DOHH2 (cell line): ENCODE results near the gene CD8B2.
"Not testable (repeated sequence)": the region's sequence is repeated elsewhere in the genome, so short reads cannot be mapped to it uniquely, and the experiment has no call there.

Experiments used
- EZH2phosphoT487 ChIP-seq: fragments of 200-600 bp; sonication (generic); IDR thresholded peaks from 2 replicates; pipeline ENCODE4 v1.6.1; 2017; ENCODE audit warnings: borderline replicate concordance, mild to moderate bottlenecking, antibody characterized with exemption, low read length, moderate library complexity, mixed read lengths
- TF ChIP-seq, protein P1 (sequence below): fragments of 200-600 bp; sonication (generic); IDR thresholded peaks from one replicate; pipeline ENCODE4 v1.5.1; 2014; ENCODE audit warnings: antibody characterized with exemption, mild to moderate bottlenecking, low read depth, low read length; ENCODE audit not compliant: poor library complexity, severe bottlenecking

DNA sequence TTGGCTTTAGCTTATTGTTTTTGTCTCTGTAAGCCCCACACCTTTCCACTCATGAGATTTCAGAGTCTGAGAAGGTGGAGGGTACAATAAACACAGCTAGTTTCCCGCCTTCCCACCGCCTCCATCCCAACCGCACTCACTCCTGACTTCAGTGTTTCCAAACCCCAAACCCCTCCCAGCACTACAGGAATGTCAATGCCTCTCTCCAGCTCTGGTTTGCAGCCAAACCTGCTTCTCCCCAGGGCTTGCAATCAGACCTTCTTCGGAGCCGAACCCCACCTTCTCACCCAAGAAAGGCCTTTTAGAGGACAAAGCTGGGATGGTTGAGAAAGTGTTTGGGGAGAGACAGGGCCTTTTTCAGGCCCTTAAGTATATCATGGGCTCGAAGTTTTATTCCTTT lies 5.7 kb downstream of the CD8B2 start:
- TF ChIP-seq, protein P1, sequence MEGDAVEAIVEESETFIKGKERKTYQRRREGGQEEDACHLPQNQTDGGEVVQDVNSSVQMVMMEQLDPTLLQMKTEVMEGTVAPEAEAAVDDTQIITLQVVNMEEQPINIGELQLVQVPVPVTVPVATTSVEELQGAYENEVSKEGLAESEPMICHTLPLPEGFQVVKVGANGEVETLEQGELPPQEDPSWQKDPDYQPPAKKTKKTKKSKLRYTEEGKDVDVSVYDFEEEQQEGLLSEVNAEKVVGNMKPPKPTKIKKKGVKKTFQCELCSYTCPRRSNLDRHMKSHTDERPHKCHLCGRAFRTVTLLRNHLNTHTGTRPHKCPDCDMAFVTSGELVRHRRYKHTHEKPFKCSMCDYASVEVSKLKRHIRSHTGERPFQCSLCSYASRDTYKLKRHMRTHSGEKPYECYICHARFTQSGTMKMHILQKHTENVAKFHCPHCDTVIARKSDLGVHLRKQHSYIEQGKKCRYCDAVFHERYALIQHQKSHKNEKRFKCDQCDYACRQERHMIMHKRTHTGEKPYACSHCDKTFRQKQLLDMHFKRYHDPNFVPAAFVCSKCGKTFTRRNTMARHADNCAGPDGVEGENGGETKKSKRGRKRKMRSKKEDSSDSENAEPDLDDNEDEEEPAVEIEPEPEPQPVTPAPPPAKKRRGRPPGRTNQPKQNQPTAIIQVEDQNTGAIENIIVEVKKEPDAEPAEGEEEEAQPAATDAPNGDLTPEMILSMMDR = not testable (repeated sequence)
- not testable (repeated sequence) for TF ChIP-seq EZH2phosphoT487
